Measurements from ENCODE around the gene TMEM219.
A peak's percentile ranks its signal among the peaks of the same experiment; 100 is the strongest.
"Not testable (repeated sequence)": the region's sequence is repeated elsewhere in the genome, so short reads cannot be mapped to it uniquely, and the experiment has no call there.

Gene TMEM219

GRCh38 chr16:29961479-29962343 is at the start of gene TMEM219:
TMEM219 (plus strand) TSS chr16:29962079; CDS start chr16:29963144, 1,065 bp downstream.
- peak; percentile 96 for ATAC-seq
- peak; percentile 95 for DNase-seq

GRCh38 chr16:29912087-29912486 is 49.8 kb upstream of the TMEM219 start:
- ATAC-seq (no peak), DNase-seq (no peak)

GRCh38 chr16:29913514-29913913 is 48.4 kb upstream of the TMEM219 start:
- ATAC-seq (no peak), DNase-seq (no peak)

- no peak for ATAC-seq
Measured at GRCh38 chr16:29915590-29916247, 46.2 kb upstream of the TMEM219 start.

GRCh38 chr16:29916979-29917378 is 44.9 kb upstream of the TMEM219 start:
- ATAC-seq = no peak
- no peak for DNase-seq

More at GRCh38 chr16:29915590-29916247, 46.2 kb upstream of the TMEM219 start:
- DNase-seq = no peak

- no peak for DNase-seq
- no peak for ATAC-seq
Measured at GRCh38 chr16:29920288-29921033, 41.4 kb upstream of the TMEM219 start.

GRCh38 chr16:29921034-29921385 is 40.9 kb upstream of the TMEM219 start:
- ATAC-seq (no peak), DNase-seq (no peak)

- ATAC-seq = no peak
- no peak for DNase-seq
Measured at GRCh38 chr16:29922326-29922725, 39.6 kb upstream of the TMEM219 start.

GRCh38 chr16:29922986-29923501 is 38.8 kb upstream of the TMEM219 start:
- DNase-seq (no peak), ATAC-seq (no peak)

GRCh38 chr16:29925105-29925756 is 36.6 kb upstream of the TMEM219 start:
- DNase-seq = no peak
- no peak for ATAC-seq

GRCh38 chr16:29925781-29926710 is 35.8 kb upstream of the TMEM219 start, which contains the start of gene KCTD13:
KCTD13 (minus strand) TSS chr16:29926226; CDS start chr16:29926033, 193 bp downstream.
- ATAC-seq = peak; percentile 95
- DNase-seq = peak; percentile 91

- DNase-seq = no peak
- peak; percentile 7 for ATAC-seq
Measured at GRCh38 chr16:29926711-29927052, 35.2 kb upstream of the TMEM219 start.

- DNase-seq (no peak), ATAC-seq (no peak)
Measured at GRCh38 chr16:29927070-29927905, 34.6 kb upstream of the TMEM219 start.

- not testable (repeated sequence) for ATAC-seq, DNase-seq
Measured at GRCh38 chr16:29931750-29932149, 30.1 kb upstream of the TMEM219 start.

GRCh38 chr16:29940656-29941055 is 21.2 kb upstream of the TMEM219 start:
- no peak for ATAC-seq

GRCh38 chr16:29943846-29944799 is 17.8 kb upstream of the TMEM219 start:
- ATAC-seq (no peak), DNase-seq (no peak)

More at GRCh38 chr16:29940656-29941055, 21.2 kb upstream of the TMEM219 start:
- no peak for DNase-seq

GRCh38 chr16:29947897-29948296 is 14.0 kb upstream of the TMEM219 start:
- DNase-seq (no peak), ATAC-seq (no peak)

GRCh38 chr16:29950806-29951461 is 10.9 kb upstream of the TMEM219 start:
- DNase-seq (no peak), ATAC-seq (no peak)
